Activated CD8-positive, alpha-beta T cell treated with anti-CD3 and anti-CD28 coated beads, Interleukin-2, amount 10 ng/mL, durations not matched to agents 7 days and 5 days (primary cell): ENCODE measurements around the gene GRM8. TPM values are rescaled to one million over a fixed set of nuclear protein-coding genes. Genes with fewer than 3 reads are reported as not detected.

ENCODE experiments used
- ATAC-seq: fragments of 150-1000 bp; cut with Tn5 transposase; one replicate; pipeline ENCODE4 v1.10.0; 2021; ENCODE audit warnings: moderate library complexity
- CTCF ChIA-PET: fragments of 350-600 bp; sonication (Branson Sonifier 250); formaldehyde crosslinking; loops from one replicate; lab custom pipeline; 2021; ENCODE audit warnings: antibody characterized with exemption; lab: Charles Lee
- POLR2A ChIA-PET: fragments of 350-600 bp; sonication (Branson Sonifier 250); formaldehyde crosslinking; loops from one replicate; lab custom pipeline; 2021; ENCODE audit warnings: antibody characterized with exemption; lab: Charles Lee
- DNase-seq: peaks from one replicate; pipeline ENCODE4 v3.0.0-alpha.2; 2020
- H3K27ac Mint-ChIP-seq: one replicate; pipeline ENCODE4 v1.8.0; 2021; ENCODE audit warnings: mild to moderate bottlenecking, mixed read lengths
- H3K27me3 Mint-ChIP-seq: one replicate; pipeline ENCODE4 v1.8.0; 2021; ENCODE audit warnings: low read depth, mixed read lengths
- H3K36me3 Mint-ChIP-seq: one replicate; pipeline ENCODE4 v1.8.0; 2021; ENCODE audit warnings: low read depth, mixed read lengths
- H3K4me1 Mint-ChIP-seq: one replicate; pipeline ENCODE4 v1.8.0; 2021; ENCODE audit warnings: low read depth, mixed read lengths
- H3K4me3 Mint-ChIP-seq: one replicate; pipeline ENCODE4 v1.8.0; 2021; ENCODE audit warnings: mild to moderate bottlenecking, mixed read lengths
- H3K9me3 Mint-ChIP-seq: one replicate; pipeline ENCODE4 v1.8.0; 2022; ENCODE audit warnings: mixed read lengths; ENCODE audit not compliant: insufficient read depth
- total RNA-seq, 2 experiments: library from RNA; stranded (reverse); gene quantifications; one replicate each; pipeline ENCODE4 v1.2.3, GENCODE V29; 2021

The GRM8 gene
- total RNA-seq, 2 experiments from 2014 or later, result not detected

- no peak for ATAC-seq
- no peak overlapping the region for H3K4me3 Mint-ChIP-seq
- no peak overlapping the region for H3K27ac Mint-ChIP-seq
- no peaks in the 10 kb centered on the region for H3K4me1 Mint-ChIP-seq
- no peaks in the 10 kb centered on the region for H3K36me3 Mint-ChIP-seq
- DNase-seq, result no peak
- ChIA-PET CTCF (no interaction called here), POLR2A (no interaction called here)
- H3K27me3 Mint-ChIP-seq, result no peaks in the 10 kb centered on the region
- no peaks in the 10 kb centered on the region for H3K9me3 Mint-ChIP-seq
Measured at GRCh38 chr7:127017196-127017595, 235.5 kb downstream of the GRM8 start.

GRCh38 chr7:127000725-127001124 is 252.0 kb downstream of the GRM8 start:
- ChIA-PET CTCF (no interaction called here), POLR2A (no interaction called here)
- H3K27ac Mint-ChIP-seq, result no peak overlapping the region
- no peak for DNase-seq
- H3K9me3 Mint-ChIP-seq, result no peaks in the 10 kb centered on the region
- no peaks in the 10 kb centered on the region for H3K4me1 Mint-ChIP-seq
- no peaks in the 10 kb centered on the region for H3K36me3 Mint-ChIP-seq
- ATAC-seq, result no peak
- no peak overlapping the region for H3K4me3 Mint-ChIP-seq
- peaks cover 2% of the 10 kb centered on the region for H3K27me3 Mint-ChIP-seq

GRCh38 chr7:126996659-126997058 is 256.1 kb downstream of the GRM8 start:
- Mint-ChIP-seq H3K27ac (no peak overlapping the region), H3K9me3 (no peaks in the 10 kb centered on the region), H3K36me3 (no peaks in the 10 kb centered on the region), H3K4me3 (no peak overlapping the region), H3K27me3 (peaks cover 2% of the 10 kb centered on the region), H3K4me1 (no peaks in the 10 kb centered on the region)
- ATAC-seq, result no peak
- ChIA-PET POLR2A (no interaction called here), CTCF (no interaction called here)
- no peak for DNase-seq

DNA sequence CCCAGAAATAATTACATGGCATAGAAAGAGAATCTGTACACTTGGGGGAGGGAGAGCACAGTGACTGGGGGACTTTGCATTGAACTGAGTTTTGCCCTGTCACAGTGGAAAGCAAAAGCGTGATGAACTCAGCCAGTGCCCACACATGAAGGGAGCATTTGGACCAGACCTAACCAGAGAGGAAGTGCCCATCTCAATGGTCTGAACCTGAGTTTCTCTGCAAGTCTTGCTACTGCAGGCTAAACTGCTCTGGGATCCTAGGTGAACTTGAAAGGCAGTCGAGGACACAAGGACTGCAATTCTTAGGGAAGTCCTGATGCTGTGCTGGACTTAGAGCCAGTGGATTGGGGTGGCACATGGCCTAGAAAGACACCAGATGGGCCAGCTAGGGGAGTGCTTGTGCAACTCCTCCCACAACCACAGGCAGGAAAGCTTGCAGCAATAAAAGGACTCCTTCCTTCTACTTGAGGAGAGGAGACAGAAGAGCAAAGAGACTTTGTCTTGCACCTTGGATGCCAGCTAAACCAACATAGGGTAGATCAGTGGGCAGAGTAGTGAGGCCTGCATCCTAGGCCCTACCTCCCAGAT is 259.0 kb downstream of the GRM8 start:
- Mint-ChIP-seq H3K9me3 (no peaks in the 10 kb centered on the region), H3K27ac (no peak overlapping the region), H3K4me3 (no peak overlapping the region), H3K4me1 (no peaks in the 10 kb centered on the region), H3K36me3 (no peaks in the 10 kb centered on the region), H3K27me3 (no peaks in the 10 kb centered on the region)
- ATAC-seq, result no peak
- no peak for DNase-seq
- CTCF ChIA-PET, result no interaction called here
- POLR2A ChIA-PET, result no interaction called here

DNA sequence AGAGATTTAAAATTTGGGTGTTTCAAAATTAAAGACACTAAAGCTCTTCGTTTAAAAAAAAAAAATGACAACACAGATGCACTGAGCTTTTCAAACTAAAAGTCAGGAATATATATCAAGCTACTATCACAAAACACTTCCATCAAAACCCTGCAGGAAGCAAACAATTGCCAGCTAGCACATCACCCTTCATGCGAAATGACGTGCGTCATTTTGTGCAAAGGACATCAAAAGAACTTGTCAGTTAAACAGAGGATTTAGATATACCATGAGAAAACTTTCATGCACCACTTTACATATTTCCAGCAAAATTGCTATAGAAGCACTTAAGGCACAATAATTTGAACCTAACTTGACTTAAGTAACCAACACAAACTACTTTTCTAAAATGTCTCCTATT is 264.7 kb downstream of the GRM8 start:
- DNase-seq (no peak), ATAC-seq (no peak)
- no peak overlapping the region for H3K4me3 Mint-ChIP-seq
- no peaks in the 10 kb centered on the region for H3K9me3 Mint-ChIP-seq
- no peaks in the 10 kb centered on the region for H3K4me1 Mint-ChIP-seq
- H3K36me3 Mint-ChIP-seq, result no peaks in the 10 kb centered on the region
- POLR2A ChIA-PET, result no interaction called here
- H3K27me3 Mint-ChIP-seq, result no peaks in the 10 kb centered on the region
- CTCF ChIA-PET, result no interaction called here
- no peak overlapping the region for H3K27ac Mint-ChIP-seq

DNA sequence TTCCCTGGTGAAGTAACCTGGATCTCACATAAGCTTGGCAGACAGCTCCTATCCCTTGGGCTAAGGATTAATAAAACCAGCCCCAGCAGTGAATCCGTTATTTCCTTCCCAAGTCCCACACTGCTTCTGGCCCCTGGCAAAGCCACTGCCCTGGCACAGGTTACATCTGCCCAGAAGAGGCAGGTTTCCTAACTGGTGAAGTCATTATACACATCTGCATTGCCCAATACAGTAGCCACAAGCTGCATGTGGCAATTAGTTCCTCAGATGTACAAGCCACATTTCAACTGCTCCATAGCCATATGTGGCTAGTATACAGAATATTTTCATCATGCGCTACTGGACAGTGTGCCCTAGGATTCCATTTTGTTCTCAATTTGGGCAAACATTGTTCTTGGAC is 273.0 kb downstream of the GRM8 start:
- no peaks in the 10 kb centered on the region for H3K4me1 Mint-ChIP-seq
- DNase-seq, result no peak
- POLR2A ChIA-PET, result no interaction called here
- no peaks in the 10 kb centered on the region for H3K36me3 Mint-ChIP-seq
- no peak overlapping the region for H3K27ac Mint-ChIP-seq
- no peak for ATAC-seq
- CTCF ChIA-PET, result no interaction called here
- no peak overlapping the region for H3K4me3 Mint-ChIP-seq
- no peaks in the 10 kb centered on the region for H3K27me3 Mint-ChIP-seq
- H3K9me3 Mint-ChIP-seq, result no peaks in the 10 kb centered on the region

DNA sequence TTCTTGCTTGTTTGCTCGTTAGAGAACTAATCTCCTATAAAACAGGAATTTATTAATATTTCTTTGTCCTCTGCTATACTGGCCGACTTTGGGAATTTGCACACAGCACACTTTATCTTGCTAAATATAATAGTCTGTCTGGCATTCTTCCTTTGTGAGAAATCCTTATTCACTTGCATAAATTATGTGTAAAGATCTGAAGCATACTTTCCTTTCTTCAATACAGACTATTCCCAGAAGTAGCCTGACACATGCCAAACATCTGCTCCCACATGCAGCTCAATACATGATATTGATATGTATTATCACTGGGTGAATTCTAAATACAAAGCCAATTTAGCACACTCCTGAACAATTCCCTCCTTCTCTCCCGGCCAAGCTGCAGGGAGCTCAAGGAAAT is 273.9 kb downstream of the GRM8 start:
- CTCF ChIA-PET, result no interaction called here
- Mint-ChIP-seq H3K36me3 (no peaks in the 10 kb centered on the region), H3K4me1 (no peaks in the 10 kb centered on the region), H3K4me3 (no peak overlapping the region), H3K27me3 (no peaks in the 10 kb centered on the region), H3K9me3 (no peaks in the 10 kb centered on the region), H3K27ac (no peak overlapping the region)
- DNase-seq, result no peak
- POLR2A ChIA-PET, result no interaction called here
- no peak for ATAC-seq

- no peak for ATAC-seq
- H3K9me3 Mint-ChIP-seq, result no peaks in the 10 kb centered on the region
Measured at GRCh38 chr7:126973066-126973465, 279.7 kb downstream of the GRM8 start.

DNA sequence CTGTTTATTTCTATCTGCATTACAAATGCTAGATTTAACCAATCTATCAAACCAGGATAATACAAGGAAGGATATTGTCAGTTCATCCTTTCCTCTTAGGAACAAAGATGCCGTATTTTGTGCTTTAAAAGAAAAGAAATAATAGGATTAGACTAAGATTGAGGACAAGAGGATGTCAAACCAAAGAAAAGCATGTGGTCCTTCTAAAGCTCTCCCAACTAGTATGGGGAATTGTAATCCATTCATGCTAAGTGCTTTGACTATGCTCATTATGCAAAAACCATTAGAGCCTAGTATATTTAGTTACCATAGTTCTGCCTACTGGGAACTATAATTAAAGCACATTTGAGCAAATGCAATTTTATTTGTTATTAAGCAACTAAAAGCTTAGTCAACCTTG is 280.2 kb downstream of the GRM8 start:
- Mint-ChIP-seq H3K4me1 (no peaks in the 10 kb centered on the region), H3K9me3 (no peaks in the 10 kb centered on the region), H3K27ac (no peak overlapping the region), H3K4me3 (no peak overlapping the region), H3K36me3 (no peaks in the 10 kb centered on the region), H3K27me3 (no peaks in the 10 kb centered on the region)
- ATAC-seq (no peak), DNase-seq (no peak)
- POLR2A ChIA-PET, result no interaction called here
- CTCF ChIA-PET, result no interaction called here

More at GRCh38 chr7:126973066-126973465, 279.7 kb downstream of the GRM8 start:
- no peak overlapping the region for H3K27ac Mint-ChIP-seq
- H3K27me3 Mint-ChIP-seq, result no peaks in the 10 kb centered on the region
- no peak overlapping the region for H3K4me3 Mint-ChIP-seq
- DNase-seq, result no peak
- ChIA-PET POLR2A (no interaction called here), CTCF (no interaction called here)
- H3K4me1 Mint-ChIP-seq, result no peaks in the 10 kb centered on the region
- H3K36me3 Mint-ChIP-seq, result no peaks in the 10 kb centered on the region

DNA sequence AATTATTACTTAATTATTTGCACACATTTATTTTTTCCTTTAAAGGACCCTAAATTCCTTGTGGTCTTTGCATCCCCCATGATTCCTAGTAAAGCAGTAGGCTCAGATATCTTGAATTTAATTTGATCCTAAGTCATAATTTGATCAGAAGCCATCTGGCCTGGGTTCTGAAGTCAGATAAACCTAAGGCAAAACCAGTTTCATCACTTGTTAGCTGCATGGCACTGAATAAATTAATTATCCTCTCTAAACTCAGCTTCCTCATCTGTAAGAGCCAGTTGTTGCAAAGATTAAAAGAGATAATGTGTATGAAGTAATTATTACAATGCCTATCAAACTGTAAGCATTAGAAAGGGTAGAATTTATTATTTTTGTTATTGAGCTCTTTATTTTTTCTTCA is 293.1 kb downstream of the GRM8 start:
- H3K27ac Mint-ChIP-seq, result no peak overlapping the region
- H3K27me3 Mint-ChIP-seq, result peaks cover 2% of the 10 kb centered on the region
- H3K36me3 Mint-ChIP-seq, result no peaks in the 10 kb centered on the region
- H3K4me3 Mint-ChIP-seq, result no peak overlapping the region
- DNase-seq (no peak), ATAC-seq (no peak)
- CTCF ChIA-PET, result no interaction called here
- POLR2A ChIA-PET, result no interaction called here
- H3K9me3 Mint-ChIP-seq, result no peaks in the 10 kb centered on the region
- H3K4me1 Mint-ChIP-seq, result no peaks in the 10 kb centered on the region

DNA sequence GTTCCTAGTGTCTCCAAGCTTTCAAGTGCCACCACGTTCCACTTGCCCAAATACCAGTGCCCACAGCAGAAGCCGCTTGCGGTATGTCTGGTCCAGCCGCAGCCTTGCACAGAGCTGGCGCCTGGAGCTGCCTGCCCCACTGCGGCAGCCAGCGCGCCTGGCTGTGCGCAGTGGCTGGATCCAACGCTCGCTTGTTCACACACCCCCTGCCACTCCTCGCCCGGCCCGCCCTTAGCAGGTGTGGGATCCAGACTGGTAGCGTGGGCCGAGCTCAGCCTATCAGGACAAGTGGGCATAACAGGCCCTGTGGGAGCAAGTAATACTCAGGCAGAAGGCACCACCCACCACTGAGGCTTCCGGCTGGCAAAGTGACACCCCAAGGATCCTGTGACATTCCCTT is 294.4 kb downstream of the GRM8 start:
- H3K4me1 Mint-ChIP-seq, result no peaks in the 10 kb centered on the region
- no peak for DNase-seq
- CTCF ChIA-PET, result no interaction called here

DNA sequence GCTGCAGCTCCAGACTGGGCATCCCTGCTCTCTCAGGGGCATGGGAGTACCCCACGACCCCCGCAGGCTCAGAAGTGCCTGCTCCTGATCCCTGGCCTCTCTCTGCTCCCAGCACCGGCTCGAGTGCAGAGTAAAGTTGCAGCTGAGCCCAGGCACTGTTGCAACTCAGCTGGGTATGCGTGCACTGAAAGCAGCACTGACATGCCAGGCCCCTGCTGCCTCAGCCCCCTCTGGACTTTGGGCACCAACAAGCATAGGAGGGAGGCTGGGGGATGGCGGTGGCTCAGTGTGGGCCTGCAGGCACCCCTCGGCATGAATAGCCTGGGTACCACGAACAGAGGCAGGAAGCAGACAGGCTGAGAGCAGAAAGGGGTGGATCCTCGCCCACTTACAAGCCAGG is 295.3 kb downstream of the GRM8 start:
- Mint-ChIP-seq H3K4me1 (no peaks in the 10 kb centered on the region), H3K27me3 (peaks cover 2% of the 10 kb centered on the region), H3K27ac (no peak overlapping the region), H3K4me3 (no peak overlapping the region), H3K36me3 (no peaks in the 10 kb centered on the region), H3K9me3 (no peaks in the 10 kb centered on the region)
- POLR2A ChIA-PET, result no interaction called here
- DNase-seq (no peak), ATAC-seq (no peak)
- CTCF ChIA-PET, result no interaction called here

More for the DNA sequence above, 294.4 kb downstream of the GRM8 start:
- Mint-ChIP-seq H3K36me3 (no peaks in the 10 kb centered on the region), H3K27me3 (peaks cover 2% of the 10 kb centered on the region), H3K9me3 (no peaks in the 10 kb centered on the region), H3K27ac (no peak overlapping the region), H3K4me3 (no peak overlapping the region)
- POLR2A ChIA-PET, result no interaction called here
- no peak for ATAC-seq

DNA sequence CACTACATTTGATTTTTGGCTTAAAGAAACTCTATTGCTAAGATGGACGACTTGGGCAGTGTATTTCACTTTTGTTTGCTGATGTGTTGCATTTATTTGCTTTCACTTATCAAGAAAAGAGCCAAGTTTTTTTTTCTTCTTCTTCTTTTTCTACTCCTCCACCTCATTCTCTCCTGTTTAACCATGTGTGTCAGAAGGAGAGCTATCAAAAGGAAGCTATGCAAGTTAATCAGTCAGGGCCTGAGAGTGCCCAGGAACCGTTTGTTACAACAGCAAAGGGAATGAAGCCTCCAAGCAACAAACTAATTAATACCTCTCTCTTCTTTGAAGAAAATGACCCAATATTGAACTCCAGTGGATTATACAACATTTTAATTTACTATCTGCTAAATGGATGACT is 299.3 kb downstream of the GRM8 start:
- Mint-ChIP-seq H3K4me3 (no peak overlapping the region), H3K9me3 (no peaks in the 10 kb centered on the region), H3K27ac (no peak overlapping the region), H3K4me1 (no peaks in the 10 kb centered on the region), H3K36me3 (no peaks in the 10 kb centered on the region), H3K27me3 (peaks cover 2% of the 10 kb centered on the region)
- ChIA-PET POLR2A (no interaction called here), CTCF (no interaction called here)
- ATAC-seq (no peak), DNase-seq (no peak)
